ENCODE measurements around the gene MPRIP. TPM values are rescaled to one million over a fixed set of nuclear protein-coding genes. Genes with fewer than 3 reads are reported as not detected.
A peak's percentile ranks its signal among the peaks of the same experiment; 100 is the strongest.

MPRIP gene
- total RNA-seq, 2 experiments from 2014 or later = 145 to 157 TPM

DNA sequence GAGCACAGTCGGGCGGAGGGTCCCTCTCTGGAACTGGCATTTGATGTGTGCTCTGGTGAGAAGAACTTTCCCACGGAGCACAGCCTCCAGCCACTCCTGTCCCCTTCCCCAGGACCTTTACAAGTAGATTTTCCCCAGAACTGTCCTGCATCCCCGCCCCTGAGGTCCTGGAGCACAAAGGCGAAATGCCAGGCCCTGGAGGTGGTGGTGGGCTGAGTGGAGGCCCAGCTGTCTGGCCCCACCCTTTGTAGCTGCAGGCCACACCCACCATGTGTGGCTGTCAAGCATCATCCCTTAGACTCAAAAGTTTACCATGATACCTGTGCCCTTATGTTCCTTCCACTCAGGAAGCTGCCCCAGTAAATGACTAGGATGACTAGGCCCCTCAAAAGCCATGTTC, 126.1 kb downstream of the MPRIP start:
- H3K27me3 Mint-ChIP-seq = no peaks in the 10 kb centered on the region
- CTCF ChIA-PET = interaction anchor here (1.5 kb wide), 1 partner anchor 27 kb away, joined by 4 read pairs; no protein-coding TSS in a partner anchor

DNA sequence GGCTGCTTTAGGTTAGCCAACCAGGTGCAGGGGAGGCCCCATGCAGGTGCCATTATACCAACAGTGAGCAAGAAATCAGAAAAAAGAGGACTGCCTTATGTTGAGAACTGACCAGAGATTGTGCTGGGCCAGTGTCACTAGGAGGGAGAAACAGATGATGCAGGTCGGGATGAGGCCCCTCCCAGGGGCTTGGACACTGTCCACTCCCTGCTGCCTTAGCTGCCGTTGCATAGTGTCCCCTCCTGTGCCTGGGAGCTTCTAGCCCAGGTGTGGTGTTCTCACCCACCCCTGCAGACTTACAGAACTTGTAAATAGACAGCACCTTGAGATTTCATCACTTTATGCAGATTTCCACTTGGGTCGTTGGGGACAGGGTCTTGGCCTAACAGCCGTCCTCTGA, 127.1 kb downstream of the MPRIP start:
- H3K27me3 Mint-ChIP-seq = no peaks in the 10 kb centered on the region
- H3K9me3 Mint-ChIP-seq = no peaks in the 10 kb centered on the region
- peaks cover 50% of the 10 kb centered on the region for H3K4me1 Mint-ChIP-seq (ENCODE audit: low read depth)
- H3K27ac Mint-ChIP-seq = no peak overlapping the region
- POLR2A ChIA-PET = no interaction called here
- intact Hi-C loops (cut with micrococcal nuclease) = no loop called here
- peaks cover 37% of the 10 kb centered on the region for H3K36me3 Mint-ChIP-seq
- no peak for DNase-seq
- no peak overlapping the region for H3K4me3 Mint-ChIP-seq
- CTCF ChIA-PET = interaction anchor here (0.6 to 1.5 kb wide), 2 partner anchors 28 to 162 kb away, joined by 3 to 4 read pairs; no protein-coding TSS in a partner anchor

More for the DNA sequence above, 126.1 kb downstream of the MPRIP start:
- intact Hi-C loops (cut with micrococcal nuclease) = no loop called here
- Mint-ChIP-seq H3K27ac (peak overlapping the region; percentile 2), H3K4me1 (ENCODE audit: low read depth) (peaks cover 46% of the 10 kb centered on the region), H3K36me3 (peaks cover 36% of the 10 kb centered on the region), H3K4me3 (no peak overlapping the region), H3K9me3 (no peaks in the 10 kb centered on the region)
- POLR2A ChIA-PET = no interaction called here
- no peak for DNase-seq

DNA sequence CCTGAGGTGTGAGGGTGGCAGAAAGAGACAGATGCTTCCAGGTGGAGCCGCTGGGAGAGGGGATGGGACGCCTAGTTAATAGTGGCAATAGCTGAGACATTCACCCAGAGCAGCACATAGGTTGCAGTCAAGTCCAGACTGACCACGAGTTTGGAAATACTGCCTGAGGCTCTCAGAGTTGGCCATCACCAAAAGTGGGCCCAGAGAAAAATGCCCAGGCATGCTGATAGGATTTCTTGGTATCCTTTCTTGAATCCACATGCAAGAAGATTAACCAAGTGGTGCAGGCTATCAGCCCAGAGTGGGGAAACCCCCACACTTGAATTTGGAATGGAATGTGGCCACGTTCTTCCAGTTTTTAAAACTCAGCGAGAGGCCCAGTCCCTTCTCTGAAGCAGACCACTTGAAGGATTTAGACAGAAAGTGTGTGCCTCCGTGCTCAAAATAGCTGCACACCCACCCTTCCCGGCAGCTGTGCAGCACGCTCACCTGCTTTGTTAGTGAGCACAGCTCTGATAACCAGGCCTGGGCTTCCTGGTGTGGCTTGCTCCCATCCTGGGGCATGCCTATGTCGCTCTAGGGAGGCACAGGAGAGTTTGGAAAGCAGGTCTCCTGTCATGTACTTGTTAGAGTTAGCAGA, 128.2 kb downstream of the MPRIP start:
- CTCF ChIA-PET = interaction anchor here (0.6 to 1.8 kb wide), 2 partner anchors 29 to 163 kb away, joined by 3 to 6 read pairs; no protein-coding TSS in a partner anchor
- H3K36me3 Mint-ChIP-seq = peaks cover 29% of the 10 kb centered on the region
- H3K9me3 Mint-ChIP-seq = no peaks in the 10 kb centered on the region

DNA sequence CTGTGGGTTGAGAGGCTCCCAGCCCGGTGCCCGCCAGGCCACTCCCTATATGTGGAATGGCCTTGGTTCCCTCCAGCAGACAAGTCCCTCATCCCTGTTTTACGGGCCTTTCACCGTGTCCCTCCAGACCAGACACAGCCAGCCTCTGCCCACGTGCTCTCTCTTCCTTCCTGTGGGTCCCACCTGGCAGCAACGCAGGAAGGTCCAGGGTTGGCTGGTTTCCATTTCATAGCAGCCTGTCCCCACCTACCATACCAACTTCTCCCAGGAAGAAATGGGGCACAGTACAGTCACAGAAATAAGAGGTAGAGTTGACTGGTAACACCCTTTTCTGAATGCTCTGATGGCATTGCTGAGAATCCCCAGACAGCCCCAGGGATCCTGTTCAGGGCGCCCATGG, 128.9 kb downstream of the MPRIP start:
- CTCF ChIA-PET = interaction anchor here (1.8 kb wide), 1 partner anchor 29 kb away, joined by 6 read pairs; no protein-coding TSS in a partner anchor
- Mint-ChIP-seq H3K36me3 (peaks cover 26% of the 10 kb centered on the region), H3K4me1 (ENCODE audit: low read depth) (peaks cover 63% of the 10 kb centered on the region), H3K27ac (peak overlapping the region; percentile 71), H3K27me3 (no peaks in the 10 kb centered on the region), H3K9me3 (no peaks in the 10 kb centered on the region), H3K4me3 (no peak overlapping the region)
- POLR2A ChIA-PET = no interaction called here
- no peak for DNase-seq
- intact Hi-C loops (cut with micrococcal nuclease) = no loop called here

More for the DNA sequence above, 128.2 kb downstream of the MPRIP start:
- no peak for DNase-seq
- POLR2A ChIA-PET = no interaction called here
- peaks cover 57% of the 10 kb centered on the region for H3K4me1 Mint-ChIP-seq (ENCODE audit: low read depth)
- H3K27ac Mint-ChIP-seq = peak overlapping the region; percentile 71
- no peak overlapping the region for H3K4me3 Mint-ChIP-seq
- intact Hi-C loops (cut with micrococcal nuclease) = no loop called here
- H3K27me3 Mint-ChIP-seq = no peaks in the 10 kb centered on the region

DNA sequence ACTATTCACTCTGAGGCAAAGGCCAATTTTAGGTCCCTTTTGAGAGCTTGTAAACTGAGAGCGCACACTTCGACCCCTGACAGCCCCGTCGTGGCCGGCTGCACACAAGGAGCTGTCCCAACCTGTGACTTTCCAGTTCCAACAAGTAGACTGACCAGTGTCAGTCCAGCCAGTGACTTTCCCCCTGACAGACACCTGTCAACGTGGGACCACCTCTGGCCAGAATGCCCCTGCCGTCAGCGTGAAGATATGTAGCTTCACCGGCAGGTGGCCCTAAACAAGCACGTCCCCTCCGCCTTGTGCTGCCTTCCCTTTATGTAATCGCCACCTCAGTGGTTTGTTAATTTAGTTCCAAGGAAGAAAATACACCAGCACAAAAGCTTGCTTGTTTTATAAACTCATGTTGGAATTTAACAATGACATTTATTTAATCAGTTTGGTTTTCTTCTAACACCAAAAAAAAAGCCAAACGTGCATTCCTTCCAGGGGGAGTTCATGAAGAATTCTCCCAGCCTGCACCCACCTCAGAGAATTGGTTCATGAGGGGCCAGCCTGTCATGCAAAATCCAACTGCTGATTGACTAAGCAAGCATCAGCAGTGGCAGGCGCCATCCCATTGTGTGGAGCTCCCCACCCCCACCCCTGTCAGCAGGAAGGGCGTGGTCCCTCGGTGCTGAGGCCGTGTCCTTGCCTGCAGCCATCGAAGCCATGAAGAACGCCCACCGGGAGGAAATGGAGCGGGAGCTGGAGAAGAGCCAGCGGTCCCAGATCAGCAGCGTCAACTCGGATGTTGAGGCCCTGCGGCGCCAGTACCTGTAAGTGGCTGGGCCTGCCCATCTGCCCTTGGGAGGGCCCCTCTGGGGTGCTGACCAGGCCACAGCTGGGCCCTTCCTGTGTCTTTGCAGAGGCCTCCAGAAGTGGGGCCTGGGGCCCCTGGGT, 130.0 kb downstream of the MPRIP start:
- H3K27ac Mint-ChIP-seq = peak overlapping the region; percentile 25
- intact Hi-C loops (cut with micrococcal nuclease) = no loop called here

DNA sequence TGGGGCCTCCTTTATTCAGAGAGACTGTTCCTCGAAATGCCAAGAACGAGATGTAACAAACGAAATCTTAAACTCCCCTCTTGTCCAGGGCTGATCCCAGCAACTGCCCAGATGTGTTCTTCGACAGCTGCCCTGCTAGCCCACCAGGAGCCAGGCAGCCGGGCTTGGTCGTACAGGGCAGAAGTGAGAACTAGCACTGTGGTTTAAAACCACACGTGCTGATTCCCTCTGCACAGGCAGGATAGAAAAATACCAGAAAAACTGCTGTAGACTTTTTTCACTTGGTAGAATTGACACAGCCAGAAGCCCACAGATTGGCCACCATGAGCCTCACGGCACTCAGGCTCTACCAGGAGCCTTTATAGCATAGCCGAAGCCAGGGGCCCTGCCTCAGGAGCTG, 130.7 kb downstream of the MPRIP start:
- no peaks in the 10 kb centered on the region for H3K9me3 Mint-ChIP-seq
- intact Hi-C loops (cut with micrococcal nuclease) = no loop called here
- peak overlapping the region; percentile 25 for H3K27ac Mint-ChIP-seq
- peaks cover 33% of the 10 kb centered on the region for H3K36me3 Mint-ChIP-seq
- H3K4me3 Mint-ChIP-seq = no peak overlapping the region
- DNase-seq = no peak
- no peaks in the 10 kb centered on the region for H3K27me3 Mint-ChIP-seq
- ChIA-PET POLR2A (no interaction called here), CTCF (interaction anchor here (1.6 kb wide), 1 partner anchor 20 kb away, joined by 3 read pairs; no protein-coding TSS in a partner anchor)
- peaks cover 80% of the 10 kb centered on the region for H3K4me1 Mint-ChIP-seq (ENCODE audit: low read depth)

More for the DNA sequence above, 130.0 kb downstream of the MPRIP start:
- DNase-seq = no peak
- Mint-ChIP-seq H3K4me3 (no peak overlapping the region), H3K27me3 (no peaks in the 10 kb centered on the region), H3K36me3 (peaks cover 29% of the 10 kb centered on the region), H3K4me1 (ENCODE audit: low read depth) (peaks cover 72% of the 10 kb centered on the region), H3K9me3 (no peaks in the 10 kb centered on the region)
- CTCF ChIA-PET = interaction anchor here (1.6 kb wide), 1 partner anchor 20 kb away, joined by 3 read pairs; no protein-coding TSS in a partner anchor
- POLR2A ChIA-PET = no interaction called here

DNA sequence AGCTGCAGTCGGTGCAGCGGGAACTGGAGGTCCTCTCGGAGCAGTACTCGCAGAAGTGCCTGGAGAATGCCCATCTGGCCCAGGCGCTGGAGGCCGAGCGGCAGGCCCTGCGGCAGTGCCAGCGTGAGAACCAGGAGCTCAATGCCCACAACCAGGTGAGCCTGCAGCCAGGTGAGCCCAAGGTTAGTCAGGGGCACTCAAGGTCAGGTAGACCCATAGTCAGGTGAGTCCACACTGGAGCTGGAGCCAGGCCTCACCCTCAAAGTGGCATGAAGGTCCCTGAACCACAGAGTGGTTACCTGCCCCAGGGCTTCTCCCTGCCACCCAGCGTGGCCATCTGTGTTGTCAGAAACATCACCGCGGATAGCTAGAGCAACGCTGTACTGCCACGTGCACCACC, 131.7 kb downstream of the MPRIP start:
- Mint-ChIP-seq H3K9me3 (no peaks in the 10 kb centered on the region), H3K27ac (peak overlapping the region; percentile 5), H3K27me3 (no peaks in the 10 kb centered on the region), H3K4me1 (ENCODE audit: low read depth) (peaks cover 78% of the 10 kb centered on the region), H3K36me3 (peaks cover 36% of the 10 kb centered on the region), H3K4me3 (no peak overlapping the region)
- no peak for DNase-seq
- intact Hi-C loops (cut with micrococcal nuclease) = no loop called here
- POLR2A ChIA-PET = interaction anchor here (0.6 kb wide), 1 partner anchor 9 kb away, joined by 3 read pairs; no protein-coding TSS in a partner anchor
- CTCF ChIA-PET = no interaction called here

DNA sequence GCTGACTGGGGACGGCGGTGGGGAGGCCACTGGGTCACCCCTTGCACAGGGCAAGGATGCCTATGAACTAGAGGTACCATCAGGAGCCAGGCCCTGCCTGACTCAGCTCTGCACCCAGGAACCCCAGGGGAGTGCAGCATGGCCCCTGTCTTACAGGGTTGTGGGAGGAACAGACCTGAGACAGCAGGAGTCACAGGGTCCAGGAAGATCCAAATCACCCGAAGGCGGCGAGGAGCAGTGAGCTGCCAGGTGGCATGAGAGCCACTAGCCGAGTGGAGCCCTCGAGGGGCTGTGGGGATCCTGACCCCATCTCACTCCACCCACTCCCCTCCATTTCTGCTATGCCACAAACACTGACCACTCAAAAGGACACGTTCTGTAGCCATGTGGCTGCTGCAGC, 133.1 kb downstream of the MPRIP start:
- Mint-ChIP-seq H3K9me3 (no peaks in the 10 kb centered on the region), H3K36me3 (peaks cover 44% of the 10 kb centered on the region), H3K4me1 (ENCODE audit: low read depth) (peaks cover 79% of the 10 kb centered on the region), H3K4me3 (no peak overlapping the region), H3K27me3 (no peaks in the 10 kb centered on the region), H3K27ac (peak overlapping the region; percentile 85)
- POLR2A ChIA-PET = interaction anchor here (1.4 kb wide), 1 partner anchor 26 kb away, joined by 3 read pairs; no protein-coding TSS in a partner anchor
- no peak for DNase-seq
- intact Hi-C loops (cut with micrococcal nuclease) = no loop called here
- CTCF ChIA-PET = no interaction called here

DNA sequence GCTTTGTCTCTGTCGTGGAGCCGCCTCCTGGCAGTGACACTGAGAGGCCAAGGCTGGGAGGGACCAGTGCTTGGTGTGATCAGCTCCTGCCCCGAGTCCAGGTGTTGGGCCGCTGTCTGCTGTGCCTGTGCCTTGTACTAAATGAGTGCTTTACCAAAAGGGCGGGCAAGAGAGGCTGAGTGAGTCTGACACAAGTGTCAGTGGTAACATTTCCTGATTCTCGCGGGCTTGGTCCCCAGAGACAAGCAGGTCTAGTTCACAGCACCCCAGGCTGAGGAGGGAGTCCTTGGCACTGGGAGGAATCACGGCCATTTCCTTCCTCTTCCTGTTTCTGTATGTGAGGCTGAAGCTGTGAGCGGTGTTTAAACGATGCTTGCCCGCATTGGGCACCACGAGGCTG, 133.7 kb downstream of the MPRIP start:
- Mint-ChIP-seq H3K27me3 (no peaks in the 10 kb centered on the region), H3K4me3 (peak overlapping the region; percentile 63), H3K4me1 (ENCODE audit: low read depth) (peaks cover 79% of the 10 kb centered on the region), H3K36me3 (peaks cover 50% of the 10 kb centered on the region), H3K27ac (peak overlapping the region; percentile 85), H3K9me3 (no peaks in the 10 kb centered on the region)
- DNase-seq = peak; percentile 41
- ChIA-PET CTCF (interaction anchor here (1.1 to 1.2 kb wide), 2 partner anchors 23 to 130 kb away, joined by 3 read pairs; no protein-coding TSS in a partner anchor), POLR2A (interaction anchor here (1.4 kb wide), 1 partner anchor 26 kb away, joined by 3 read pairs; no protein-coding TSS in a partner anchor)
- intact Hi-C loops (cut with micrococcal nuclease) = no loop called here

DNA sequence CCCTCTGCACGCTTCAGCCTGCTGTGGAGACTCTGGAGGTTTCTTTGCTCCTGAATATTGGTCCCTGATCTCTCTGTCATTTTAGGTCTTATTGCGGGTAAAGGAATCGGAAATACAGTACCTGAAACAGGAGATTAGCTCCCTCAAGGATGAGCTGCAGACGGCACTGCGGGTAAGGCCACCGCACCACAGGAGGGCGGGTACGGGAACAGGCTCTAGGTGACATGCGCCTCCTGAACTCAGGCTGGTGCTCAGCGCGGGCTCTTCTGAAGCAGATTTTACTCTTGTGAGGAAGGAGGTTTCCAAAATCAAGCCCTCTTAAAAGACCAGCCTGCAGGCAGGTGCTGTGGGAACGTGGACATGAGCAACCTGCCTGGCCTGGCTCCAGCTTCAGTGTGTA, 134.1 kb downstream of the MPRIP start:
- Mint-ChIP-seq H3K36me3 (peaks cover 51% of the 10 kb centered on the region), H3K4me3 (peak overlapping the region; percentile 63), H3K27ac (peak overlapping the region; percentile 85), H3K27me3 (no peaks in the 10 kb centered on the region), H3K4me1 (ENCODE audit: low read depth) (peaks cover 79% of the 10 kb centered on the region), H3K9me3 (no peaks in the 10 kb centered on the region)
- DNase-seq = peak; percentile 67
- ChIA-PET POLR2A (interaction anchor here (1.4 kb wide), 1 partner anchor 25 kb away, joined by 3 read pairs; no protein-coding TSS in a partner anchor), CTCF (interaction anchor here (1.1 to 1.2 kb wide), 2 partner anchors 23 to 130 kb away, joined by 3 read pairs; no protein-coding TSS in a partner anchor)
- intact Hi-C loops (cut with micrococcal nuclease) = no loop called here

DNA sequence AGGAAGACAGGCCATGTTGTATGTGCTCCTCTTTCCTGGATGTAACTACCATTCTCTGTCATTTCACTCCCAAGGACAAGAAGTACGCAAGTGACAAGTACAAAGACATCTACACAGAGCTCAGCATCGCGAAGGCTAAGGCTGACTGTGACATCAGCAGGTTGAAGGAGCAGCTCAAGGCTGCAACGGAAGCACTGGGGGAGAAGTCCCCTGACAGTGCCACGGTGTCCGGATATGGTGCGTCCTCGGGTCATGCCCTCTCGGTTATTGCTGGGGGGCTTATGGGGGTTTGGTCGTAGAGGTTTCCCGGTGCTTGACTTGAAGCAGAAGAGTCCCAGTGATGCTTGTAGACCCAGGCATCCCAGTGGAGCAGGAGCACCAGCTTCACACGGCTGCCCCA, 134.9 kb downstream of the MPRIP start:
- H3K4me1 Mint-ChIP-seq (ENCODE audit: low read depth) = peaks cover 79% of the 10 kb centered on the region
- H3K4me3 Mint-ChIP-seq = peak overlapping the region; percentile 63
- H3K27ac Mint-ChIP-seq = peak overlapping the region; percentile 85
- intact Hi-C loops (cut with micrococcal nuclease) = no loop called here
- peak; percentile 46 for DNase-seq
- peaks cover 52% of the 10 kb centered on the region for H3K36me3 Mint-ChIP-seq
- no peaks in the 10 kb centered on the region for H3K9me3 Mint-ChIP-seq
- H3K27me3 Mint-ChIP-seq = no peaks in the 10 kb centered on the region
- ChIA-PET POLR2A (no interaction called here), CTCF (interaction anchor here (0.6 to 1.4 kb wide), 4 partner anchors 22 to 187 kb away, joined by 3 read pairs; no protein-coding TSS in a partner anchor)

Measured in activated CD4-positive, alpha-beta memory T cell treated with anti-CD3 and anti-CD28 coated beads for 36 hours (primary cell).